ENCODE results near the gene MYO3B.

MYO3B gene

DNA sequence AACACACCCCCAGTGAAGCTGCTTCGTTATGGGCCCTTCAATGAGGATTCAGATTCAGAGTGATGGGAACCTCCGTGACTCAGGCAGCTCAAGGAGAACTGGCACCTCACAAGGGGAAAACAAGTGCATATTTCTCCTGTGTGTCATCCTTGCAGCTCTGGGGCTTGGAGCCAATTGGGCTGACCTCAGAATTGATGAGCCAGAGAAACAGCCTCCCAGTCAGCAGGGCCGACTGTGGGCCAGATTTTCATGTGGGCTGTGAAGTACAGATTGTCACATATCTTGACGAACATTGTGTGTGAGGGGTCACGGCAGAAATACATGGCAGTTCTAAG lies 347.6 kb downstream of the MYO3B start:
- CTCF ChIA-PET: no interaction called here

GRCh38 chr2:170530284-170530745 lies 352.4 kb downstream of the MYO3B start:
- ChIA-PET POLR2A (no interaction called here), CTCF (interaction anchor here (1.1 to 1.6 kb wide), 3 partner anchors 9 to 47 kb away, joined by 3 to 5 read pairs (median 3); no protein-coding TSS in a partner anchor)
- TF ChIP-seq CTCF (IDR thresholded peaks at IDR 0.05; ENCODE audit: control extremely low read depth, extremely low read depth, low read depth, missing control alignments): no peak
- no peak for DNase-seq (ENCODE audit: extremely low spot score)

More for the DNA sequence above, 347.6 kb downstream of the MYO3B start:
- no peak for DNase-seq (ENCODE audit: extremely low spot score)
- POLR2A ChIA-PET: no interaction called here
- TF ChIP-seq CTCF (IDR thresholded peaks at IDR 0.05; ENCODE audit: control extremely low read depth, extremely low read depth, low read depth, missing control alignments): no peak

GRCh38 chr2:170530803-170531564 lies 353.0 kb downstream of the MYO3B start:
- no peak for DNase-seq (ENCODE audit: extremely low spot score)
- ChIA-PET POLR2A (no interaction called here), CTCF (interaction anchor here (1.1 to 1.6 kb wide), 3 partner anchors 10 to 46 kb away, joined by 3 to 5 read pairs (median 3); no protein-coding TSS in a partner anchor)
- no peak for TF ChIP-seq CTCF (IDR thresholded peaks at IDR 0.05; ENCODE audit: control extremely low read depth, extremely low read depth, low read depth, missing control alignments)

DNA sequence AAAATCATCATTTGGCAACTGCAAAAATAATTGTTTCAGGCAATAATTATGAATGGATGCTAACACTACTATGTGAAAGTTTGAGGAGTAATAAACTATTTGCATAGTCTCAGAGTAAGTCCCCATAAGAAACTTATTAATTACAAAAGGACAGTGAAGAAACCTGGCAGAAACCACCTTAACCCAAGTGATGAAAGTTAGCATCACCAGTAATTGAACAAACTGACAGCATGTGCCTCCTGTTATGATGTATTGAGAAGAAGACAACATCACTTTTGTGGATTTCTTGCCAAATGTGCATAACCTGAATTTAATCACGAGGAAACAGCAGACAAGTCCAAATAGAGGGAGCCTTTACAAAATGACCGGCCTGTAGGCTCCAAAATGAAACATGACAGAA lies 353.9 kb downstream of the MYO3B start:
- ChIA-PET CTCF (interaction anchor here (1.6 kb wide), 1 partner anchor 11 kb away, joined by 3 read pairs; no protein-coding TSS in a partner anchor), POLR2A (no interaction called here)
- no peak for TF ChIP-seq CTCF (IDR thresholded peaks at IDR 0.05; ENCODE audit: control extremely low read depth, extremely low read depth, low read depth, missing control alignments)
- DNase-seq (ENCODE audit: extremely low spot score): no peak

- CTCF ChIA-PET: no interaction called here
- peak; percentile 29 for DNase-seq (ENCODE audit: extremely low spot score)
- TF ChIP-seq CTCF (IDR thresholded peaks at IDR 0.05; ENCODE audit: control extremely low read depth, extremely low read depth, low read depth, missing control alignments): no peak
- POLR2A ChIA-PET: no interaction called here
Observed at GRCh38 chr2:170533156-170533555, 355.2 kb downstream of the MYO3B start.

- POLR2A ChIA-PET: no interaction called here
- CTCF ChIA-PET: no interaction called here
- no peak for TF ChIP-seq CTCF (IDR thresholded peaks at IDR 0.05; ENCODE audit: control extremely low read depth, extremely low read depth, low read depth, missing control alignments)
Observed at GRCh38 chr2:170535552-170535951, 357.6 kb downstream of the MYO3B start.

More at GRCh38 chr2:170535552-170535951, 357.6 kb downstream of the MYO3B start:
- no peak for DNase-seq (ENCODE audit: extremely low spot score)
